Fibroblast of skin of right biceps (primary cell): ENCODE results near the gene PRKN.
A peak's percentile ranks its signal among the peaks of the same experiment; 100 is the strongest.
"Not testable (repeated sequence)": the region's sequence is repeated elsewhere in the genome, so short reads cannot be mapped to it uniquely, and the experiment has no call there.

Experiments
- DNase-seq: peaks from one replicate; pipeline ENCODE4 v3.0.0-alpha.2; 2013

Gene PRKN

DNA sequence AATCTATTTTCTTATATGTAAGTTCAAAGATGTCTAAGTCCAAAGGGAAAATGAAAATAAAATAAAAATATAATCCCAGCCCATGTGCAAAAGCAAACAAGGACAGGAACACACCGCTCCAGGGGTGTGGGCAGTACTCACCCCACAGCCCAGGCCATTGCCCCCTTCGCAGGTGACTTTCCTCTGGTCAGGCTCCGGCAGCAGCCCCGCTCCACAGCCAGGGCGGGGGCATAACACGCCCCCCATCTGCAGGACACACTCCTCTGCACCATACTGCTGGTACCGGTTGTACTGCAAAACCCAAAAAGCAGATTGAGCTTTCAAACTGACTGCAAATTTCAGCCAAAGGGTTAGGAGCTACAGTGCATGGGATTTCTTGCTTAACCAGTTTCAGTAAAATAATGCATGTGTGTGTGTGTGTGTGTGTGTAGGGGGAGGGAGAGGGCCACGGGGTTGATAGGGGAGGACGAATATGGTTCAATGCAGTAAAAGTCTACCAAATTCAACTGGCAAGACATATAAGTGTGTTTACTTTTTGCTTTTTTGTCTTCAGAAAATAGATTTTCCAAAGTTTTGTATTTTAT lies 1178.8 kb downstream of the PRKN start:
- no peak for DNase-seq

- DNase-seq: no peak
Observed at GRCh38 chr6:161547617-161548016, 1179.9 kb downstream of the PRKN start.

DNA sequence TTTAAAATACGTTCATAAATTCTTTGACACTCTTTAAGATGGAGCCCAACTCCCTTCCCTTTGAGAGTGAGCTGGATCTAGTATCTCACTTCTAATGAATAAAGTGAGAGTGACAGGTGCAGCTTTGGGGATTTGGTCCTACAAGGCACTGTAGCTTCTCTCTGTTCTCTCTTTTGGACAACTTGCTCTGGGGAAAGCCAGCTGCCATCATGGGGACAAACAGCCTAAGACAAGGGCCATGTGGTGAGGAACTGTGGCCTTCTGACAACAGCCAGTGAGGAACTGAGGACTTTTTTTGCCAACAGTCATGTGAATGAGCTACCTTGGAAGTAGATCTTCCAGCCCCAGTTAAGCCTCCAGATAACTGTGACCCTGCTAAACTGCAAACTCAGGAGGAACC lies 1180.9 kb downstream of the PRKN start:
- no peak for DNase-seq

GRCh38 chr6:161545741-161546140 lies 1181.8 kb downstream of the PRKN start:
- no peak for DNase-seq

GRCh38 chr6:161544801-161545480 lies 1182.6 kb downstream of the PRKN start:
- DNase-seq: peak; percentile 53

GRCh38 chr6:161543684-161544309 lies 1183.8 kb downstream of the PRKN start:
- peak; percentile 15 for DNase-seq

DNA sequence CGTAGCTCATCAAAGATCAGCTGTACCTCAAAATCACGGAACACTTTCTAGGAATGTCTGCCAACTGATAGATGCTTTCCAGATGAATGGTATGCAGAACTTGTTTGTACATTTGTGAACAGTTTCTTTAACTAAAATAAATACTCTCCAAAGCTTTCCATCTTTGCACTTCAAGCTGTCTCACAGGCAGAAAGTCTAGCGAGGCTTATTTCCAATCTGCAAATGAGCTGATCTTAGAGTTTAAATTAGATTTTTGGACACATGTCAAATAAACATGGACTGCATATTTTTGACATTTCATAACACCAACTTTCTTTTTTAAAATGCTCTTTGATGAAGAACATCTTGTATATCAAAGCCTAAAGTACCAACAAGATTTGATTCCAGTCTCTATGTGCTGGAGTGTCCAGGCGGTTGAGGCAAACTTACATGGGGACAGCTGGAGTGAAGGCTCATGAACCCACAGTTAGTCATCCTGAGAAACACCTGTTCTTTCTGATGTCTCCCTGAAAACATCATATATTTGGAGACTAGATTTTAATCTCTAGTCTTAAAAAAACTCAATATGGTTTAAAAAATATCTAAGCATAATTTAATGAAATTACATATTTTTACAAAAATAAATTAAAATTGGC lies 1185.1 kb downstream of the PRKN start:
- no peak for DNase-seq

GRCh38 chr6:161540532-161540931 lies 1187.0 kb downstream of the PRKN start:
- DNase-seq: no peak

- no peak for DNase-seq
Observed at GRCh38 chr6:161536224-161536630, 1191.3 kb downstream of the PRKN start.

GRCh38 chr6:161534264-161534873 lies 1193.2 kb downstream of the PRKN start:
- DNase-seq: no peak

DNA sequence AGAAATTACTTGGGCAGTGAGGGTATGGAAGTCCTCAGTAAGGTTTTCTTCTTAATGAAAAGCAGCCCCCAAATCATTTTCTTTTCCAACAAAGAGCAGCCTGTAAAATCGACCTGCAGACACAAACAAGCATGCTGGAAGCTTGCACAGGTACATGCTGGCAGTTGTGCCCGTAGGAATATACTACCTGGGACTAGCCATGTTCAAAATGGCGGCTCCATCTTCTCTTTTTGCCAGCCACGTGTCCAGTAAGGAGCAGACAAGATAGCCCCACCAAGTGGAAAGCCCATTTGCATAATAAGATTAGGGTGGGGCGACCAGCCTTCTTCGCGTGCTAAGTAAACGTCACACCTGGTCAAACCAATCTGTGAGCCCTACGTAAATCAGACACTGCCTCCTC lies 1194.3 kb downstream of the PRKN start:
- no peak for DNase-seq

- no peak for DNase-seq
Observed at GRCh38 chr6:161532536-161532935, 1195.0 kb downstream of the PRKN start.

DNA sequence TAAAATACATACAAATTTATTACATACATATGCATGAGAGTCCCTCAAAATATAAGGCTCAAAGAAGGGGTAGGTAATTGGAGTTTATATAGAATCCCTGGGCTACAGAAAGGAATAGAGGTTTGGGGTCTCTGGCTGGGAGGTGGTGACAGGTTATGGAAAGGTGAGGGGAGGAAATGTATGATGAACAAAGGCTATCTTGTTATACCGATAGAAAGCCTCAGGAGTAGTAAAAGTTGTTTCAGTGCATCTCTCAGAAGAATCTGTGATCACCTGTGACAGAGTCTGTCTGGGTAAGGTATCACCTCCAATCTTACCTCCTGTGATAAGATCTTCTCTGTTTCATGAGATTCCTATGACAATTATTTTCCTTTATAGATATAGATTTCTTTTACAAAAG lies 1200.8 kb downstream of the PRKN start:
- no peak for DNase-seq

GRCh38 chr6:161523362-161523761 lies 1204.2 kb downstream of the PRKN start:
- DNase-seq: no peak

GRCh38 chr6:161522276-161522675 lies 1205.3 kb downstream of the PRKN start:
- DNase-seq: no peak

DNA sequence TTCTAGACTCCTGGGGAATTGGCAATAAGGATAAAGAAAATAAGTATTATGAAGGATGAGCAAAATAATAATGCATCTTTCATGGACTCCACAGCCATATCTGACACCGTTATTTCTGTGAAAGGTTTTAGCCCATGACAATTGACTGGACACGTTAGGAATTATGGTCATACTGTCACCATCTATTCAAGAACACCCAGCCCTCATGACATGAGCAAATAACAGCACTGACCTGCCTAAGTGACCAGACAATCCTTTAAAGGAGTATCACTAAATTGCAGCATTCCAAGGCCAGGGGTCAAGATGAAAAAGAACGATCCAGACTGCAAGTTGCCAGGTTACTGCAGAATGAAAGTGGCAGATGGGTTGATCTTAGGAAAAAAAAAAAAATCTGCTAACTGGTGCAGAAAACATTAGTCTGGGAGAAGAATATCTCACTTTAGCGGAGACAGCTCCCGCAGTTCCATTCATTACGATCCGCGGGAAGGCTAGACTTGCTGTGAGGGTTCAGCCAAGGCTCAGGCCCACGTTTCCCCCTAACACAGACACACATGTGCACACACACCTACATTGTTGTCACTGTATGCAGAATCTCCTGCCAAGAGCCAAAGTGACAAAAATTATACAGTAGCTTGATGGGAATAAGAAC lies 1216.0 kb downstream of the PRKN start:
- DNase-seq: no peak

DNA sequence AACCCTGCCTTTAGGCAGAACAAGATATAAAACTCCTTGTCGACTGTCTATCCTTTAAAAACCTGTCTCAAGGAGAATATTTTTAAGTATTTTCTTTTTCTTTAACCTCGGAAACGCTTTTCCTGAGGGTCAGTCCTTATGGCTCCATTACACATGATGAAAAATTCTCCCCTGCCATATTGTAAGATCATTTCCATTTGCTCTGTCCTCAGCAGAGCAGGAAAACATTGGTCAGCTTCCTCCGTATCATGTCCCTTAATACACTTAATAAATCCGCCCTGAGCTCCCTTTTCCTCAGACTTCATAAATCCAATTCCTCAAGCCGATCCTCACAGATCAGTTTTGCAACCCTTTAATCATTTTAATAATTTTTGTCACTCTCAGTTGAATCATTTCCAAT lies 1219.2 kb downstream of the PRKN start:
- no peak for DNase-seq

DNA sequence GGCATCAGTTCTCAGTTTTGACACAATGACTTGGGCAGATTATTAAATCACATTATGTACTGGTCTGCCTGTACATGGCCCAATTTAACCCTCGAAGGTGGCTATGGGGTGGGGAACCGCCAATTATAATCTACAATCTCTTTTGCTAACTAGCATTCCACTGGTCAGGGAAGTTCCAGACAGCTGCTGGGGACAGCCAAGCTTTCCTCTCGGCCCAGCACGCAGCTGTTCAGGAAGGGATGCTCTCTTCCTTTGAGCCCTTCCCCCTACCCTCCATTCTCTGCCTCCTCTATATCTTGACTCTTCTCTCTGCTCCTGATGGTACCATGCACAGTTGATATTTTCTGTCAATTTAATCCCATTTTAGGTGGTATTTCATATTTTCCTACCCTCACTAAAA lies 1220.2 kb downstream of the PRKN start:
- DNase-seq: no peak

DNA sequence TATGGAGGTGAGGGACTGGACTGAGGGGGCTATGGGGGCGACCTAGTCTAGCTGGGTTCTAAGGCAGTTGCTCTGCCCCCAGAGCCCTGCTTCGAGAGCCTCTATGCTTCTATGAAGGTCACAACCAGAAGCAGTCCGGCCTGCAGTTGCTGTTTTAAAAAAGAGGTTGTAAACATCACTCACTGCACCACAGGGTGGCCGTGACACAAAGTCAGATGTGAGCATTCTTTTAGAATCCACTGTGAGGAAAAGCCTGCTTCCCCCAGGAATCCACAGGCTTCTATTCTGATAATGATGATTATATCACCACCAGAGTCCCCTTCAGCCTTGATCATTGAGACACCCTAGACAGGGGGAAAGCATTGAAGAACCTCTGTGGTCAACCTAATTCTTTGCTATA lies 1224.0 kb downstream of the PRKN start:
- DNase-seq: no peak

DNA sequence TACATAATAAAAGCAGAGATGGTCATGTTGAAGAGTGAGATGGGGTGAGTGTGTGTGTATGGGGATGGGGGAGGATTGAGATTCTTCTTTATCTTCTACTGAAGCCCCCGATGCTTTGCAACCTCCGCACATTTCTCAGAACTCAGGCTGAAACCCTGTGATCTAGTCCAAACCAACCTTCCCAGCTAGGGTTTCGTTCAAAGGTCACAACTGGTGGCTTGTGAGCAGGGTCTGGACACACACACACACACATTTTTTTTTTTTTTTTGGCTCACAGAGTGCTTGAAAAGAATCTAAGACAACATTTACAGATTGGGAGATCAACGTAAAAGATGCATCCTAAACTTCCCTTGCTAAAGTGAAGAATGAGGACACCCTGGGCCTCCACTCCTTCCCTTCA lies 1228.7 kb downstream of the PRKN start:
- DNase-seq: no peak

DNA sequence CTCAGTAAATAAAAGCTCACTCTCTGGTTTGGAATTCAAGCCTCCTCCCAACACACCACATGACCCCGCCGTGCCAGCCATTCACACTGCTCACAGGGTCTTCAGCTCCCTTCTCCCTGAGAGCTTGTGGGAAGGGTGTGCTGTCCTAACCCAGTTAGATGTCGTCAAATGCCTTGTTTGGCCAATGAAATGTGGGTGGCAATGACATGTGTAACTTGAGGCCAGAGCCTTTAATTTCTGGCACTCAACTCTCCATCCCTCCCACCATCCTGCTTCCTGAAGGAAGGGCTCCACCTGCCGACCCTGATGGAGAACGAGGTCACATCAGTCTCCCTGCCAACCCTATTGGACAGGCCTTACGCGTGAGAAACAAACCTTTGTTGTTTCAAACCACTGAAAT lies 1229.2 kb downstream of the PRKN start:
- peak; percentile 55 for DNase-seq

GRCh38 chr6:161496941-161497340 lies 1230.6 kb downstream of the PRKN start:
- no peak for DNase-seq

GRCh38 chr6:161496271-161496670 lies 1231.3 kb downstream of the PRKN start:
- DNase-seq: not testable (repeated sequence)
